ENCODE measurements around the gene PBOV1.

PBOV1 gene

GRCh38 chr6:138258197-138258596, 39.9 kb upstream of the PBOV1 start:
- in situ Hi-C loops (cut with HindIII; ENCODE audit: low sequenced_read_pairs), result no loop called here
- DNase-seq (ENCODE audit: low read depth), result no peak
- TF ChIP-seq CTCF (IDR thresholded peaks at IDR 0.05; ENCODE audit: low read depth, low read length, missing control alignments), result no peak
- no peak overlapping the region for H3K4me3 ChIP-seq (ENCODE audit: low read depth, low read length)

GRCh38 chr6:138257638-138258040, 39.3 kb upstream of the PBOV1 start:
- no peak for DNase-seq (ENCODE audit: low read depth)
- in situ Hi-C loops (cut with HindIII; ENCODE audit: low sequenced_read_pairs), result no loop called here
- no peak overlapping the region for H3K4me3 ChIP-seq (ENCODE audit: low read depth, low read length)
- no peak for TF ChIP-seq CTCF (IDR thresholded peaks at IDR 0.05; ENCODE audit: low read depth, low read length, missing control alignments)

GRCh38 chr6:138255443-138255842, 37.2 kb upstream of the PBOV1 start:
- H3K4me3 ChIP-seq (ENCODE audit: low read depth, low read length), result no peak overlapping the region
- no peak for TF ChIP-seq CTCF (IDR thresholded peaks at IDR 0.05; ENCODE audit: low read depth, low read length, missing control alignments)
- in situ Hi-C loops (cut with HindIII; ENCODE audit: low sequenced_read_pairs), result no loop called here
- no peak for DNase-seq (ENCODE audit: low read depth)

- in situ Hi-C loops (cut with HindIII; ENCODE audit: low sequenced_read_pairs), result no loop called here
- no peak for DNase-seq (ENCODE audit: low read depth)
- no peak for TF ChIP-seq CTCF (IDR thresholded peaks at IDR 0.05; ENCODE audit: low read depth, low read length, missing control alignments)
These were observed 35.4 kb upstream of the PBOV1 start for GRCh38 chr6:138253731-138254130.

GRCh38 chr6:138250513-138251247, 32.4 kb upstream of the PBOV1 start:
- H3K4me3 ChIP-seq (ENCODE audit: low read depth, low read length), result no peak overlapping the region
- peak; percentile 69 for DNase-seq (ENCODE audit: low read depth)
- TF ChIP-seq CTCF (IDR thresholded peaks at IDR 0.05; ENCODE audit: low read depth, low read length, missing control alignments), result no peak
- in situ Hi-C loops (cut with HindIII; ENCODE audit: low sequenced_read_pairs), result no loop called here

More at GRCh38 chr6:138253731-138254130, 35.4 kb upstream of the PBOV1 start:
- no peak overlapping the region for H3K4me3 ChIP-seq (ENCODE audit: low read depth, low read length)

GRCh38 chr6:138250053-138250452, 31.8 kb upstream of the PBOV1 start:
- in situ Hi-C loops (cut with HindIII; ENCODE audit: low sequenced_read_pairs), result no loop called here
- H3K4me3 ChIP-seq (ENCODE audit: low read depth, low read length), result no peak overlapping the region
- no peak for DNase-seq (ENCODE audit: low read depth)
- TF ChIP-seq CTCF (IDR thresholded peaks at IDR 0.05; ENCODE audit: low read depth, low read length, missing control alignments), result no peak

Measured in astrocyte of the cerebellum (primary cell).